K562 (cell line): ENCODE results near the gene ADM. TPM values are rescaled to one million over a fixed set of nuclear protein-coding genes. Genes with fewer than 3 reads are reported as not detected.

Experiments used
- ATAC-seq: fragments of 200-7000 bp; cut with Tn5 transposase; 3 replicates; pipeline ENCODE4 v1.9.1; 2020; ENCODE audit warnings: moderate library complexity
- BruUV-seq: library from RNA; stranded (reverse); fragments of 400-500 nt; replicated peaks from 2 replicates; lab custom pipeline; 2021; lab: Mats Ljungman, UMichigan
- CTCF ChIA-PET: fragments of 300-600 bp; formaldehyde crosslinking; extraction: SDS; loops from one replicate; lab custom pipeline; 2021; ENCODE audit warnings: low intra/inter-chr PET ratio; lab: Yijun Ruan, JAX
- POLR2A ChIA-PET: fragments of 300-600, 350-650 bp; sonication (Branson Sonifier 250); formaldehyde crosslinking; extraction: SDS; loops from one replicate; lab custom pipeline; 2021; ENCODE audit warnings: antibody characterized with exemption, inconsistent platforms; lab: Yijun Ruan, JAX
- DNase-seq, 4 experiments: peaks; one replicate each; pipeline versions ENCODE4 v3.0.0 to v3.0.0-alpha.2; 2011 to 2018; ENCODE audit warnings: low spot score in 3 of 4, mixed read lengths in 3 of 4; ENCODE audit errors: extremely low read depth in 1 of 4
- FAIRE-seq: peaks from 2 replicates; lab custom pipeline; 2011; peaks lifted over from hg19 to GRCh38; lab: Jason Lieb, UNC
- H2AFZ ChIP-seq: 2 replicates; pipeline ENCODE4 v1.6.0; 2011; ENCODE audit warnings: low read depth, low read length, control low read depth, inconsistent platforms
- H3K27ac ChIP-seq: fragments of 200-600 bp; 3 replicates; pipeline ENCODE4 v1.8.0; 2011; ENCODE audit warnings: low read depth, mild to moderate bottlenecking, control low read depth, inconsistent platforms, low read length, moderate library complexity, mixed read lengths; ENCODE audit errors: extremely low read depth
- H3K27me3 ChIP-seq, 2 experiments: fragments of 300-600 bp in 1 of 2; 2 replicates in 1 of 2; 3 replicates in 1 of 2; pipeline versions ENCODE4 v1.6.0 to v1.8.0; 2011; ENCODE audit warnings: inconsistent platforms in 2 of 2, low read length in 2 of 2, mild to moderate bottlenecking in 1 of 2, mixed read lengths in 1 of 2, moderate library complexity in 1 of 2; ENCODE audit not compliant: control insufficient read depth in 2 of 2, insufficient read depth in 2 of 2
- H3K36me3 ChIP-seq: fragments of 300-600 bp; 3 replicates; pipeline ENCODE4 v1.8.0; 2011; ENCODE audit warnings: mild to moderate bottlenecking, low read length, inconsistent platforms; ENCODE audit not compliant: control insufficient read depth, insufficient read depth
- H3K4me1 ChIP-seq, 2 experiments: fragments of 200-600 bp in 1 of 2; replicated peaks in 1 of 2; 2 replicates in 1 of 2; 3 replicates in 1 of 2; pipeline versions ENCODE4 v1.5.1 to v1.8.0; 2011; ENCODE audit warnings: inconsistent platforms in 2 of 2, low read length in 2 of 2, mild to moderate bottlenecking in 1 of 2, mixed read lengths in 1 of 2, moderate library complexity in 1 of 2; ENCODE audit not compliant: control insufficient read depth in 2 of 2, insufficient read depth in 2 of 2
- H3K4me2 ChIP-seq: 2 replicates; pipeline ENCODE4 v1.6.1; 2011; ENCODE audit warnings: low read length, control low read depth, inconsistent platforms, mixed read lengths; ENCODE audit not compliant: insufficient read depth
- H3K4me3 ChIP-seq: fragments of 200-600 bp; sonication (generic), shearing (Covaris generic); 2 replicates; pipeline ENCODE4 v1.5.1; 2016; ENCODE audit warnings: control low read depth, inconsistent platforms
- H3K79me2 ChIP-seq: fragments of 200-600 bp; 3 replicates; pipeline ENCODE4 v1.8.0; 2011; ENCODE audit warnings: low read length, inconsistent platforms; ENCODE audit not compliant: control insufficient read depth, insufficient read depth
- H3K9ac ChIP-seq, 2 experiments: 2 replicates each; pipeline versions ENCODE4 v1.6.0 to v1.6.1; 2011; ENCODE audit warnings: low read depth in 2 of 2, low read length in 2 of 2, control low read depth in 1 of 2, inconsistent platforms in 1 of 2, mild to moderate bottlenecking in 1 of 2, mixed read lengths in 1 of 2; ENCODE audit not compliant: insufficient read depth in 1 of 2
- H3K9me1 ChIP-seq: one replicate; pipeline ENCODE4 v1.6.0; 2011; ENCODE audit warnings: inconsistent platforms, mild to moderate bottlenecking, low read length, moderate library complexity; ENCODE audit not compliant: control insufficient read depth, insufficient read depth
- H3K9me3 ChIP-seq: replicated peaks from 2 replicates; pipeline ENCODE4 v1.5.1; 2011; ENCODE audit warnings: low read depth, low read length, inconsistent platforms; ENCODE audit not compliant: control insufficient read depth, insufficient read depth
- H4K20me1 ChIP-seq: replicated peaks from 2 replicates; pipeline ENCODE4 v1.6.1; 2011; ENCODE audit warnings: low read length, inconsistent platforms, mixed read lengths; ENCODE audit not compliant: control insufficient read depth, insufficient read depth
- ATF3 ChIP-seq, 2 experiments: fragments of 450-650 bp in 1 of 2; sonication (generic) in 1 of 2; formaldehyde crosslinking in 1 of 2; IDR thresholded peaks in 1 of 2; conservative IDR thresholded peaks in 1 of 2; 2 replicates each; pipeline versions ENCODE4 v1.6.1 to v1.8.1; 2016 to 2023; ENCODE audit warnings: mild to moderate bottlenecking in 2 of 2, moderate library complexity in 2 of 2, inconsistent platforms in 1 of 2, missing genetic modification reagents in 1 of 2
- CREM ChIP-seq: IDR thresholded peaks from 2 replicates; pipeline ENCODE4 v1.6.1; 2014; ENCODE audit warnings: antibody characterized with exemption, low read depth
- FOSL1 ChIP-seq: fragments of 200-800 bp; sonication (Bioruptor generic); conservative IDR thresholded peaks from 2 replicates; pipeline ENCODE4 v1.6.1; 2016; ENCODE audit warnings: missing genetic modification characterization, missing compliant biosample characterization
- MAZ ChIP-seq, 2 experiments: fragments of 450-650 bp in 1 of 2; sonication (generic) in 1 of 2; formaldehyde crosslinking; IDR thresholded peaks in 1 of 2; conservative IDR thresholded peaks in 1 of 2; 2 replicates each; pipeline versions ENCODE4 v1.4.0 to v1.5.0; 2020; ENCODE audit warnings: mild to moderate bottlenecking in 1 of 2, missing genetic modification reagents in 1 of 2
- NFE2 ChIP-seq: IDR thresholded peaks from 2 replicates; pipeline ENCODE4 v1.6.1; 2014; ENCODE audit warnings: antibody characterized with exemption, low read depth
- SMARCC2 ChIP-seq: fragments of 450-650 bp; IDR thresholded peaks from 2 replicates; pipeline ENCODE4 v1.6.1; 2017; ENCODE audit warnings: antibody characterized with exemption, moderate library complexity, mild to moderate bottlenecking, low read depth
- SRF ChIP-seq, 2 experiments: fragments of 250-450, 450-650 bp in 1 of 2; sonication (Bioruptor Pico) in 1 of 2; sonication (generic) in 1 of 2; formaldehyde crosslinking; IDR thresholded peaks; 2 replicates each; pipeline versions ENCODE4 v1.5.0 to v1.5.1; 2020 to 2022; ENCODE audit warnings: mild to moderate bottlenecking in 1 of 2, missing genetic modification reagents in 1 of 2
- USF1 ChIP-seq: sonication (generic); formaldehyde crosslinking; IDR thresholded peaks from 2 replicates; pipeline ENCODE4 v1.9.0; 2022; ENCODE audit warnings: mild to moderate bottlenecking, missing genetic modification reagents
- VEZF1 ChIP-seq: fragments of 200-800 bp; sonication (Bioruptor generic); IDR thresholded peaks from 2 replicates; pipeline ENCODE4 v1.6.1; 2017; ENCODE audit warnings: missing genetic modification characterization, missing compliant biosample characterization
- WGBS: fragments of 100-300 bp; shearing (Covaris generic); methylation state at CpG from one replicate; pipeline ENCODE4 v1.1.6; 2016; ENCODE audit warnings: low coverage, mixed read lengths; ENCODE audit not compliant: insufficient coverage; ENCODE audit errors: missing lambda C conversion rate; 5-methylcytosine and 5-hydroxymethylcytosine counted together
- in situ Hi-C: fragments of 300-500 bp; cut with MboI; formaldehyde crosslinking; loops from 4 replicates; pipeline ENCODE4 v1.15.0; 2018; ENCODE audit warnings: inconsistent platforms, mixed read lengths
- intact Hi-C: fragments of 100-400 bp; cut with micrococcal nuclease; formaldehyde crosslinking; loops from 2 replicates; pipeline ENCODE4 v1.14.2; 2022
- polyA plus RNA-seq, 8 experiments: library from polyadenylated mRNA; depleted of rRNA in 4 of 8; stranded (reverse) in 5 of 8; unstranded in 3 of 8; fragments of >200 nt; fragmentation: Nextera tagmentation in 2 of 8; fragmentation: Illumina TruSeq in 1 of 8; extraction: Ambion mirVana in 2 of 8; extraction: Trizol in 1 of 8; gene quantifications; 2 replicates each; pipeline versions ENCODE4 v1.2.1 to v1.2.3, GENCODE V29; 2011 to 2014; ENCODE audit warnings: inconsistent platforms in 1 of 8, missing spikeins in 1 of 8
- total RNA-seq, 7 experiments: library from RNA; depleted of rRNA in 6 of 7; stranded (reverse); fragments of >200 nt in 6 of 7; fragmentation: Illumina TruSeq in 2 of 7; extraction: Trizol in 2 of 7; gene quantifications; 2 replicates each; pipeline versions ENCODE4 v1.2.1 to v1.2.3, GENCODE V29; 2011 to 2021; ENCODE audit warnings: low replicate concordance in 1 of 7
- TF ChIP-seq, protein P1 (sequence below): sonication (generic); formaldehyde crosslinking; IDR thresholded peaks from 2 replicates; pipeline ENCODE4 v1.8.0; 2022; ENCODE audit warnings: mild to moderate bottlenecking, low read depth, missing genetic modification reagents

The ADM gene
- total and polyA plus RNA-seq, 9 of the 15 experiments (the other 6 are each of a cell fraction or from before 2014, with no cell fraction given): 0.23 to 0.49 (median 0.32) TPM; not detected in 6

GRCh38 chr11:10302744-10303557 lies 1.9 kb upstream of the ADM start (continued):
- TF ChIP-seq, protein P1, sequence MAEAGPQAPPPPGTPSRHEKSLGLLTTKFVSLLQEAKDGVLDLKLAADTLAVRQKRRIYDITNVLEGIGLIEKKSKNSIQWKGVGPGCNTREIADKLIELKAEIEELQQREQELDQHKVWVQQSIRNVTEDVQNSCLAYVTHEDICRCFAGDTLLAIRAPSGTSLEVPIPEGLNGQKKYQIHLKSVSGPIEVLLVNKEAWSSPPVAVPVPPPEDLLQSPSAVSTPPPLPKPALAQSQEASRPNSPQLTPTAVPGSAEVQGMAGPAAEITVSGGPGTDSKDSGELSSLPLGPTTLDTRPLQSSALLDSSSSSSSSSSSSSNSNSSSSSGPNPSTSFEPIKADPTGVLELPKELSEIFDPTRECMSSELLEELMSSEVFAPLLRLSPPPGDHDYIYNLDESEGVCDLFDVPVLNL (CRISPR knock-in tag): 0 out of 2 replicates have a peak, but pooled peaks have one; percentile 14

GRCh38 chr11:10303558-10304363 lies 1.1 kb upstream of the ADM start:
- POLR2A ChIA-PET: interaction anchor here (0.6 to 1.4 kb wide), 3 partner anchors 11 to 841 kb away, joined by 3 to 5 read pairs (median 4); no protein-coding TSS in a partner anchor
- FAIRE-seq: no peak
- TF ChIP-seq VEZF1 (CRISPR knock-in tag) (no peak), SRF (CRISPR knock-in tag; IDR thresholded peaks at IDR 0.05) (peak in 1 of 2 experiments; percentile 74; a peak in 1 of 4 replicates), NFE2 (peak; percentile 23; the same call in 1 of the 2 replicates), SMARCC2 (no peak), CREM (peak; percentile 36; the same call in 1 of the 2 replicates), ATF3 (IDR thresholded peaks at IDR 0.05) (0 out of 2 replicates have a peak, but pooled peaks have one; percentile 25), ATF3 (CRISPR knock-in tag; conservative IDR thresholded peaks at IDR 0.05) (no peak), MAZ (CRISPR knock-in tag; conservative IDR thresholded peaks at IDR 0.05 in 1 of 2, IDR thresholded peaks at IDR 0.05 in 1 of 2) (0 out of 4 replicates have a peak, but pooled peaks of 1 of the 2 experiments have one; percentile 41), USF1 (CRISPR knock-in tag) (no peak), FOSL1 (tag) (0 out of 2 replicates have a peak, but pooled peaks have one; percentile 10)

More at GRCh38 chr11:10303558-10304363, 1.1 kb upstream of the ADM start:
- Histone ChIP-seq H3K4me2 (peak overlapping the region; percentile 84), H3K4me3 (peak overlapping the region; percentile 45), H2AFZ (peak overlapping the region; percentile 84), H3K4me1 (peaks cover 14 to 53% of the 10 kb centered on the region in 2 experiments), H3K9me1 (no peaks in the 10 kb centered on the region), H3K79me2 (no peaks in the 10 kb centered on the region), H3K9me3 (no peaks in the 10 kb centered on the region), H4K20me1 (0 out of 2 replicates have a peak, but pooled peaks cover 4% of the 10 kb centered on the region), H3K27me3 (peaks cover 25 to 27% of the 10 kb centered on the region in 2 experiments), H3K27ac (no peak overlapping the region), H3K9ac (peak overlapping the region in 1 of 2 experiments; percentile 23; a peak in 1 of 4 replicates), H3K36me3 (no peaks in the 10 kb centered on the region)
- intact Hi-C loops (loop anchor here (1.0 kb wide), 1 partner anchor 95 kb away; no protein-coding TSS in a partner anchor), in situ Hi-C loops (loop anchor here (25.0 kb wide), 1 partner anchor 441 kb away; no protein-coding TSS in a partner anchor)
- TSS peak; percentile 32 for BruUV-seq
- CTCF ChIA-PET: no interaction called here
- WGBS: 14% methylated on average over 28 of the region's 29 CpGs
- DNase-seq (peak in 2 of 4 experiments; percentile 12 to 16), ATAC-seq (no peak)
